ENCODE measurements around the gene PLXNA4. TPM values are rescaled to one million over a fixed set of nuclear protein-coding genes. Genes with fewer than 3 reads are reported as not detected.
"Not testable (repeated sequence)": the region's sequence is repeated elsewhere in the genome, so short reads cannot be mapped to it uniquely, and the experiment has no call there.

The PLXNA4 gene
- 10 to 100 TPM; 10.5 to 15.5 (median 12.5) TPM for polyA plus RNA-seq (ENCODE audit: insufficient read length in 4 of 4)

- DNase-seq (ENCODE audit: low read depth in 4 of 4, low spot score in 2 of 4): no peak
Measured at GRCh38 chr7:132575982-132576720, at the start of gene PLXNA4. Gene PLXNA4, minus strand, starts transcription at chr7:132576470. Its CDS starts 67,777 bp downstream, at chr7:132508693.

GRCh38 chr7:132625651-132626050, 49.4 kb upstream of the PLXNA4 start:
- no peak for DNase-seq (ENCODE audit: low read depth in 4 of 4, low spot score in 2 of 4)

GRCh38 chr7:132622081-132622480, 45.8 kb upstream of the PLXNA4 start:
- DNase-seq (ENCODE audit: low read depth in 4 of 4, low spot score in 2 of 4): no peak

GRCh38 chr7:132619967-132620366, 43.7 kb upstream of the PLXNA4 start:
- DNase-seq (ENCODE audit: low read depth in 4 of 4, low spot score in 2 of 4): no peak

- no peak for DNase-seq (ENCODE audit: low read depth in 4 of 4, low spot score in 2 of 4)
Measured at GRCh38 chr7:132618956-132619305, 42.7 kb upstream of the PLXNA4 start.

GRCh38 chr7:132618271-132618955, 42.1 kb upstream of the PLXNA4 start:
- DNase-seq (ENCODE audit: low read depth in 4 of 4, low spot score in 2 of 4): no peak

GRCh38 chr7:132614428-132615318, 38.4 kb upstream of the PLXNA4 start:
- peak in 3 of 4 donors; percentile 9 to 48 (median 23) for DNase-seq (ENCODE audit: low read depth in 4 of 4, low spot score in 2 of 4)

GRCh38 chr7:132613737-132614136, 37.5 kb upstream of the PLXNA4 start:
- DNase-seq (ENCODE audit: low read depth in 4 of 4, low spot score in 2 of 4): no peak

- no peak for DNase-seq (ENCODE audit: low read depth in 4 of 4, low spot score in 2 of 4)
Measured at GRCh38 chr7:132610995-132611394, 34.7 kb upstream of the PLXNA4 start.

- no peak for DNase-seq (ENCODE audit: low read depth in 4 of 4, low spot score in 2 of 4)
Measured at GRCh38 chr7:132609906-132610520, 33.7 kb upstream of the PLXNA4 start.

- no peak for DNase-seq (ENCODE audit: low read depth in 4 of 4, low spot score in 2 of 4)
Measured at GRCh38 chr7:132609222-132609621, 33.0 kb upstream of the PLXNA4 start.

- DNase-seq (ENCODE audit: low read depth in 4 of 4, low spot score in 2 of 4): no peak
Measured at GRCh38 chr7:132608523-132608922, 32.3 kb upstream of the PLXNA4 start.

- no peak for DNase-seq (ENCODE audit: low read depth in 4 of 4, low spot score in 2 of 4)
Measured at GRCh38 chr7:132607656-132608055, 31.4 kb upstream of the PLXNA4 start.

- no peak for DNase-seq (ENCODE audit: low read depth in 4 of 4, low spot score in 2 of 4)
Measured at GRCh38 chr7:132604121-132604520, 27.9 kb upstream of the PLXNA4 start.

GRCh38 chr7:132603220-132603833, 27.1 kb upstream of the PLXNA4 start:
- DNase-seq (ENCODE audit: low read depth in 4 of 4, low spot score in 2 of 4): no peak

- DNase-seq (ENCODE audit: low read depth in 4 of 4, low spot score in 2 of 4): no peak
Measured at GRCh38 chr7:132601783-132602182, 25.5 kb upstream of the PLXNA4 start.

- no peak for DNase-seq (ENCODE audit: low read depth in 4 of 4, low spot score in 2 of 4)
Measured at GRCh38 chr7:132596588-132596987, 20.3 kb upstream of the PLXNA4 start.

- DNase-seq (ENCODE audit: low read depth in 4 of 4, low spot score in 2 of 4): not testable (repeated sequence)
Measured at GRCh38 chr7:132594741-132595140, 18.5 kb upstream of the PLXNA4 start.

GRCh38 chr7:132592936-132593335, 16.7 kb upstream of the PLXNA4 start:
- DNase-seq (ENCODE audit: low read depth in 4 of 4, low spot score in 2 of 4): no peak

- DNase-seq (ENCODE audit: low read depth in 4 of 4, low spot score in 2 of 4): no peak
Measured at GRCh38 chr7:132592231-132592920, 16.1 kb upstream of the PLXNA4 start.
